Effector memory CD4-positive, alpha-beta T cell (primary cell): ENCODE data around the gene HRAS.

Source experiments
- DNase-seq, 3 donors: peaks; one replicate each; pipeline ENCODE4 v3.0.0-alpha.2; 2020
- H3K27ac ChIP-seq: 2 replicates; pipeline ENCODE4 v1.7.0; 2013; ENCODE audit warnings: mild to moderate bottlenecking, low read length, moderate library complexity; ENCODE audit not compliant: insufficient read depth, poor library complexity, severe bottlenecking
- H3K27me3 ChIP-seq: replicated peaks from 2 replicates; pipeline ENCODE4 v1.7.0; 2013; ENCODE audit warnings: mild to moderate bottlenecking, low read length; ENCODE audit not compliant: insufficient read depth, control insufficient read depth, poor library complexity, severe bottlenecking
- H3K36me3 ChIP-seq: 2 replicates; pipeline ENCODE4 v1.7.0; 2013; ENCODE audit warnings: mild to moderate bottlenecking, low read length, moderate library complexity; ENCODE audit not compliant: control insufficient read depth, insufficient read depth
- H3K4me1 ChIP-seq: 2 replicates; pipeline ENCODE4 v1.7.0; 2013; ENCODE audit warnings: low read length, mild to moderate bottlenecking; ENCODE audit not compliant: control insufficient read depth, insufficient read depth, poor library complexity, severe bottlenecking
- H3K4me3 ChIP-seq: 2 replicates; pipeline ENCODE4 v1.7.0; 2013; ENCODE audit warnings: low read length, low read depth, mild to moderate bottlenecking; ENCODE audit not compliant: insufficient read depth, poor library complexity, severe bottlenecking
- H3K9me3 ChIP-seq: 2 replicates; pipeline ENCODE4 v1.7.0; 2013; ENCODE audit warnings: mild to moderate bottlenecking, low read length, moderate library complexity; ENCODE audit not compliant: control insufficient read depth
- total RNA-seq, 3 donors: gene quantifications; one replicate each; lab custom pipeline; 2026; lab: John Stamatoyannopoulos, UW

HRAS gene
- total RNA-seq = 17.0 to 19.7 (median 19.2) reads per million in 3 donors

DNA sequence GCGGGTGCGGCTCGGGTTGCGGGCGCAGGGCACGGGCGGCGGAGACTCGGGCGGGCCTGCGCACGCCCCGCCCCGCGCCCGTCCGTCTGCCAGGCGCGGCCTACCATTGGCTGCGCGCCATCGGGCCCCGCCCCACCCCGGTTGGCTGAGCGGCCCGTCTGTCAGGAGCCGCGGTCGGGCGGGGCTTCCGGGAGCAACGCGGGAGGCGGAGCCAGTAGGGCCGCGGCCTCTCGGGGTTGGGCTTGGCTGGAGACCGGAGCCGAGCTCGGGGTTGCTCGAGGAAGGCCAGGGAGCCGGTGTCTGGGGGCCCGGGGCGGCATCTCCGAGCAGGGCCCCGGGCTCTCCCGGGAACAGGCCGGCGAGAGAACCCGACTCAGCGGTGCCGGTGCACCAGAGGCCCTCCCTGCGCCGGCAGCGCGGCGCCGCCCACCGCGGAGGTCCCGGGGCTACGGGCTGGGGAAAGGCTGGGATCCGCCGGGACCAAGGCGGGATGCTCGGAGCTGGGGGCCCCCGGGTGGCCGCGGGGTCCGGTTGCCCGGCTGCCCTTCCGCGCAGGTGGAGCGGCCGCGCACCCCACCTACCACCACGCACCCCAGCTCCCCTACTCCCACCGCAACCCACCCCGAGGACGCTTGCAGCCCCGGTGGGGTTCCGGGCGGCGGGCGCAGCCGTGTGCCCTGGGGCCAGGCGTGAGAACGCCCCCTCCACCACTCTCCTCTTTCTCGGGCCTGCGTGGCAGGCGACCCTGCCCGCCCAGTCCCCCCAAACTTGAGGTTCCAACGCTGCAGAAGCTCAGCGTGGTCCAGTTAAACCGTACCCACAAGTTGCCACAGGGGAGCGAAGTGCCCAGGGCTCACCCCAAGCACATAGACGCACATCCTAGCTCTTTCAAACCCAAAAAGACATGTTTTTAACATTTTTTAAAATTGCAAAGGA is at the start of gene HRAS:
Gene HRAS, minus strand, starts transcription at position 58 of the 936 bp plus-strand sequence.
- Histone ChIP-seq H3K27me3 (no peaks in the 10 kb centered on the region), H3K27ac (peak within 1 kb of the TSS; percentile 84), H3K36me3 (peaks cover 16% of the 10 kb centered on the region), H3K4me3 (peak within 1 kb of the TSS; percentile 68), H3K4me1 (peaks cover 33% of the 10 kb centered on the region), H3K9me3 (no peaks in the 10 kb centered on the region)
- peak; percentile 91 to 93 (median 93) for DNase-seq

DNA sequence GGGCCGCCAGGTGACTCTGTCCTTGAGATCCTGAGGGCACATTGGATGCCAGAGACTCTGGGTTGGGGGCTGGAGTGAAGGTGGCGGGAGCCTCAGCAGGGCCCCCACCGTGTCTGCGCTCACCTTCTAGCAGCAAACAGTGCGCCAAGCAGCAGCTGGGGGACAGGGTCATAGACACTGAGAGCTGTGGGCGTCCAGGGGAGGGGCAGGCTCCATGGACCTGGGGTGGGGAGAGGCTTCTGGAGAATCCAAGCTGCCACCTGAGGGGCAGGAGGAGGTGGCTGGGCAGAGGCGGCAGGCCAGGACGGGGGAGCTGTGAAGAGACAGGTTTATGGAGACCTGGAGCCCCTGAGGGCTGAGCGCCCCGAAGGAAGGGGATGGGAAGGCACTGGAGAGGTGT is 48.9 kb upstream of the HRAS start:
- H3K36me3 ChIP-seq = peaks cover 44% of the 10 kb centered on the region
- H3K9me3 ChIP-seq = no peaks in the 10 kb centered on the region
- no peak for DNase-seq
- no peak overlapping the region for H3K4me3 ChIP-seq
- no peak overlapping the region for H3K27ac ChIP-seq
- H3K27me3 ChIP-seq = no peaks in the 10 kb centered on the region
- peaks cover 28% of the 10 kb centered on the region for H3K4me1 ChIP-seq

DNA sequence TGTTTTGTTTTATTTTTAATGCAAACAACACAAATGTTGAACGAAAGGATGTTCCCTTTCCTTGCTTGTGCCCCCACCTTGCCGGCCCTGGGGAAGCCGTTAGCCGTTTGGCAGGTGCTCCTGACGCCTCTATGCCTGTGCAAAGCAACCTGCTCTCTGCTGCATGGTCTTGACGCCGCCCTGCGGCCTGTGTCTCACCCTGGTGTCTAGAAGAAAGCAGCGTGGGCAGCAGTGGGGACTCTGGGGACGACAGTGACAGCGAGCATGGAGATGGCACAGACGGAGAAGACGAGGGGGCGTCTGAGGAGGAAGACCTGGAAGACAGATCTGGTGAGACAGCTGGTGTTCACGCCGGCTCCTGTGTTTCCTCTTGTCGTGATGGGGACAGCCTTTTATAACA is 46.4 kb upstream of the HRAS start:
- peaks cover 31% of the 10 kb centered on the region for H3K36me3 ChIP-seq
- no peak for DNase-seq

DNA sequence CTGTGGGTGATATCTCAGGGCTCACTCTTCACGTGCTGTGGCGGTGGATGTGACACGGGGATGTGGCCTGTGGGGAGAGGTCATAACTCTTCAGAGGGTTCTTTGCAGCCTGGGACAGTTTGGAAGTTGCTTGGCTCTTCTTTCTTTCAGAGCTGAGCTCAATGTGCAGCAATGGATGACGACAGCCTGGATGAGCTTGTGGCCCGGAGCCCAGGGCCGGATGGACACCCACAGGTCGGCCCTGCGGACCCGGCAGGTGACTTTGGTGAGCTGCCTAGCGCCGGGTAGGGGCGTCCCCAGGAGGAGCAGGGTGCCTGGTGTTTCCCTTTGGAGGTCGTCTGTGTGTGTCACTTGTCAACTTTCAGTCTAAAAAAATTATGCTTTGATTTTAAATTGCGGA is 46.0 kb upstream of the HRAS start:
- H3K36me3 ChIP-seq = peaks cover 27% of the 10 kb centered on the region
- no peak overlapping the region for H3K27ac ChIP-seq
- no peaks in the 10 kb centered on the region for H3K9me3 ChIP-seq
- H3K27me3 ChIP-seq = no peaks in the 10 kb centered on the region
- no peak overlapping the region for H3K4me3 ChIP-seq
- no peak for DNase-seq
- peaks cover 35% of the 10 kb centered on the region for H3K4me1 ChIP-seq

More for the DNA sequence above, 46.4 kb upstream of the HRAS start:
- H3K4me3 ChIP-seq = no peak overlapping the region
- H3K27ac ChIP-seq = no peak overlapping the region
- no peaks in the 10 kb centered on the region for H3K9me3 ChIP-seq
- no peaks in the 10 kb centered on the region for H3K27me3 ChIP-seq
- H3K4me1 ChIP-seq = peaks cover 37% of the 10 kb centered on the region

DNA sequence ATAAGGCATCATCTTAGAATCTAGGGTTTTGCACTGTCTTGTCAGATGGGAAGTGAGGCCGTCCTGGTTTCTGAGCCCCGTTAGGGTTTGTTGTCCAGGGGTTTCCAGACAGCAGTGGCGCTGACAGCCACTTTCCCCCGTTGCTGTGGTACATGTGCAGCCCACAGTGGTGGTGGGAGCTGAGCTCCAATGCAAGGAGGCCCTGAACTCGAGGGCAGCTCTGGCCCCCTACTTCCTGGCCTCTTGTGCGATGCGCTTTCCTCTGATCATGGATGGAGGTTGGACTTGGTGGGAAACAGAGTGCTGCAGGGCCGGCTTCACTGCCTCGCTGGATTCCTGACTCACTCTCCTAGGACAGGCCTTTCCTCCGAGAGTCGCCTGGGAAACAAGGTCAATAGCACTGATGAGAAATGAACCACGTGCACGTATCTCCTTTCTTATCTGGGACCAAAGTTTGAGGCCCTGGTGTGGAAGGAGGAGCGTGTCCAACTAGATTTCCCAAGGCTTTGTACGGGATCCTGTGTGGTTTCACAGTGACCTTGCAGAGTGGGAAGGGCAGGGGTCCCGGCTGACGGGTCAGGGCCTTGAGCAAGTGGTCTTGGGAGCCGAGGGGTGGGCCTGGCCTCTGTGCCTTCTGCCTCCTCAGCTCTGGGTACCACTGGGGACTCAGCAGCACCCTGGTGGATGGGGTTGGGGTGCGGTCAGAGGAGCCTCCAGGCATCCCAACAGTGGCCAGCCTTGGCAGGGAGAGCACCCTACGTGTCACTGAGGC is 44.6 kb upstream of the HRAS start:
- DNase-seq = no peak
- Histone ChIP-seq H3K4me3 (no peak overlapping the region), H3K36me3 (peaks cover 25% of the 10 kb centered on the region), H3K27me3 (no peaks in the 10 kb centered on the region), H3K9me3 (no peaks in the 10 kb centered on the region), H3K27ac (no peak overlapping the region), H3K4me1 (peaks cover 41% of the 10 kb centered on the region)

DNA sequence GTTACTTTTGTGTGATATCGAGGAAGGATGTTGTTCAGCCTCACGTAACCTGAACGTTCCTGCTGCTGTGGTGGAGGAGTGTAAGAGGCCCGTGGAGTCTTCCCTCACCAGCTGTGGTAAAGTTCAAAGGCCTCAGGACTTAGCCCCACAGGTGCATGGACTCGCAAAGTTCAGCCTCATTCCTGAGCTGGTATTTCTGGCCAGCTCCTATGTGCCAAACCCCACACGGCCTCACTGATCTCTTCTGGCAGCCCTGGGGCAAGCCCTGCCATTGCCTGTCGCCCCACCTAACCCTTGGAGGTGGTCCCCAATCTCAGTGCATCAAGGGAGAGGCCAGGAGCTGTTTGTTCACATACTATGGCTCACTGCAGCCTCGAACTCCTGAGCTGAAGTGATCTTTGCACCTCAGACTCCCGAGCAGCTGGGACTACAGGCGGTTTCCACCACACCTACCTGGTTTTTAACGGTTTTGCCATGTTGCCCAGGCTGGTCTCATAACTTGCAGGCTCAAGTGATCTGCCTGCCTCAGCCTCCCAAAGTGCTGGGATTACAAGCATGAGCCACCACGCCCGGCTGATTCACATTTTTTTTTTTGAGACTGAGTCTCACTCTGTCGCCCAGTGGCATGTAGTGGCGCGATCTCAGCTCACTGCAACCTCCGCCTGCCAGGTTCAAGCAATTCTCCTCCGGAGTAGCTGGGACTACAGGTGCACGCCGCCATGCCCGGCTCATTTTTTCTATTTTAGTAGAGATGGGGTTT is 43.1 kb upstream of the HRAS start:
- Histone ChIP-seq H3K27me3 (no peaks in the 10 kb centered on the region), H3K9me3 (no peaks in the 10 kb centered on the region), H3K36me3 (peaks cover 14% of the 10 kb centered on the region), H3K4me1 (peaks cover 50% of the 10 kb centered on the region), H3K27ac (no peak overlapping the region), H3K4me3 (no peak overlapping the region)
- DNase-seq = no peak

DNA sequence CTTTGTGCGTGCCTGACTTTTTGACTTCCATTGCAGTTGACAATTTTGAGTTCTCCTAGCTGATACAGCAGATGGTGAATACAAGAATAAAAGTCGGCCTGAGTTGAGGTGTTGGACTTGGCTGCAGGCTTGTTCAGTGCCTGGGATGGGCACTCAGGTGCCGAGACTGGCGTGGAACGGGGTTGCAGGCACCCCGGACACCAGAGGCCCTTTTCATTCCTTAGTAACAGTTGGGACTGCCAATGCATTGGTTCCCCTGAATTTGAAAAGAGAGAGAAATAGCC is 42.2 kb upstream of the HRAS start:
- DNase-seq = no peak
- Histone ChIP-seq H3K4me3 (peak overlapping the region; percentile 50), H3K27ac (no peak overlapping the region), H3K36me3 (peaks cover 7% of the 10 kb centered on the region), H3K4me1 (peaks cover 50% of the 10 kb centered on the region), H3K27me3 (no peaks in the 10 kb centered on the region), H3K9me3 (no peaks in the 10 kb centered on the region)

DNA sequence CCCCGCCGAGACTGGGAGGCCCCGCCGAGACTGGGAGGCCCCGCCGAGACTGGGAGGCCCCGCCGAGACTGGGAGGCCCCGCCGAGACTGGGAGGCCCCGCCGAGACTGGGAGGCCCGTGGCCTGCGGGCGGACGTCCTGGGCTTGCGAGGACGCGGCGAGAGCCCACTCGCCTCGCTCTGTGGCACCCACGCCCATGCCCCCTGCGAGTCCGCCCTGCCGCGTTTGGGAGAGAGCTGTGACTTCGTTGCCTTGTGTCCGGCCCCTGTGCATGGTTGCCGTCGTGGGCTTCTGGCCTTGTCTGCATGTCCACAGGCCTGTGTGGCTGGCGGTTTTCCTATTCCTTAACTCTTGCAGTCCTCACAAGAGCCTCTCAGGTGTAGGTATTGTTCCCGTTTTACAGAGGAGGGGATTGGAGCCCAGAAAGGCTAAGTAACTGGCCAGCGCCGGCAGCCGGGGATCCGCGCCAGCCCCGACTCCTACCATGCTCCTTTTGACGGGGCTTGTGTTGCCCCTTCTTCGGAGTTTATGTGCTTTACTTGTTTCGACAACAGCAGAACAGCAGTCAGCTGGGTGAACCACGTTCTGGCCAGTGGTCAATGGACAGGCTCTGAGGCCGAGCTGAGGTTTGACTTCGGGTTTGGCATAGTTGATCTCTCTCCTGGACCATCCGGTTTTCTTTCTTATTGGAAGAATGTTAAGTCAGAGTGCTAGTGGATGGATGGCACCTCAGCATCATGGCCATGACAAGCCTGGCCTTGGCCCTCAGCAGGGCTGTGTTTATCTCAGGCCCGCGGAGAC is 41.6 kb upstream of the HRAS start:
- H3K4me1 ChIP-seq = peaks cover 50% of the 10 kb centered on the region
- DNase-seq = no peak
- H3K9me3 ChIP-seq = no peaks in the 10 kb centered on the region
- peaks cover 5% of the 10 kb centered on the region for H3K36me3 ChIP-seq
- H3K27ac ChIP-seq = peak overlapping the region; percentile 92
- H3K4me3 ChIP-seq = peak overlapping the region; percentile 50
- no peaks in the 10 kb centered on the region for H3K27me3 ChIP-seq

DNA sequence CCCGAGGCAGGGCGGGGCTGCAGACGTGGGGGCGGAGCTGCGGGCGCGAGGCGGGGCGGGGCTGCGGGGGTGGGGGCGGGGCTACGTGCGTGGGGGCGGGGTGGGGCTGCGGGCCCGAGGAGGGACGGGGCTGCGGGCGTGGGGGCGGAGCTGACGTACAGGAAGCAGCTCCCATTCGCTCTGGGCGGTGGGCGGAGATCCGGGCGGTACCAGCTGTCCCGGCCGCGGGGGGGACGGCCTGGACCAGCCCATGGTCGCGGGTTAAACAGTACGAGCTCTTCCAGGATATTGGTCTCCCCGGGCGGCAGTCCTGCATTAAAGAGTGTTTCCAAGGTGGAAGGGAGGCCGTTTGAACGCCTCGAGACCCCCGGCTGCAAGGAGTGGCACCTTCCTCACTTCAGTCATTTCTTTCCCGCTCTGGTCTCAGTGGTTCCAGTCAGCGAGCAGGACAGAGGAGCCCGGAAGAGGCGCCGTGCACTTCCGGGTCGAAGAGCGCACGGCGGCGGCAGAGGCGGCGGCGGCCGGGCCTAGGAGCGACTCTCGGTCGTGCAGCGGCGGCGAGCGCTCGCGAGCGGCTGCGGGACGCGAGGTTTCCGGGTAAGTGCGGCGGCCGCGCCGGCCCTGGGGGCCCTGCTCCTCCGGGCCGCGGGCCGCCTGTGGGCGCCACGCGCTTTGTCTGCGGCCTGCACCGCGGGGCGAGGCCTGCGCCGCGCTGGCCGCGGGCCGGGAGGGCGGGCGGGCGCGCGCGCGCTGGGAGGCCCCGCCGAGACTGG is 40.8 kb upstream of the HRAS start, which contains the start of gene PHRF1:
Gene PHRF1, plus strand, starts transcription at position 475 of the 773 bp plus-strand sequence. CDS start 5,043 bp downstream, outside the sequence.
- Histone ChIP-seq H3K27me3 (no peaks in the 10 kb centered on the region), H3K9me3 (no peaks in the 10 kb centered on the region), H3K4me3 (peak within 1 kb of the TSS; percentile 88), H3K4me1 (peaks cover 50% of the 10 kb centered on the region), H3K36me3 (no peaks in the 10 kb centered on the region), H3K27ac (peak within 1 kb of the TSS; percentile 92)
- DNase-seq = peak; percentile 91 to 94 (median 93)
